RWPE1 (cell line): ENCODE measurements around the gene ETHE1.
A peak's percentile ranks its signal among the peaks of the same experiment; 100 is the strongest.

Experiments used
- CTCF ChIA-PET: fragments of 350-600 bp; sonication (Branson Sonifier 250); formaldehyde crosslinking; extraction: SDS; loops from one replicate; lab custom pipeline; 2021; lab: Yijun Ruan, JAX
- POLR2A ChIA-PET: fragments of 400-600 bp; formaldehyde crosslinking; extraction: SDS; loops from one replicate; lab custom pipeline; 2020; ENCODE audit warnings: antibody characterized with exemption; ENCODE audit not compliant: low non-redundant PET; lab: Yijun Ruan, JAX
- DNase-seq: peaks from one replicate; pipeline ENCODE4 v3.0.0; 2012; ENCODE audit warnings: low spot score
- H3K27ac ChIP-seq: fragments of 450-650 bp; 2 replicates; pipeline ENCODE4 v1.5.1; 2017
- CTCF ChIP-seq: fragments of 450-650 bp; conservative IDR thresholded peaks from 2 replicates; pipeline ENCODE4 v1.5.1; 2017; ENCODE audit warnings: low read depth, mild to moderate bottlenecking

ETHE1 gene

GRCh38 chr19:43504426-43505185 lies 22.4 kb downstream of the ETHE1 start, which contains the start of gene PHLDB3:
TSS of gene PHLDB3 (minus strand) at chr19:43504746. CDS start at chr19:43504118, 628 bp downstream.
- no peak for TF ChIP-seq CTCF
- DNase-seq, result no peak
- ChIA-PET CTCF (interaction anchor here (0.8 to 2.9 kb wide), 3 partner anchors 15 to 72 kb away, joined by 3 to 9 read pairs (median 9); no protein-coding TSS in a partner anchor), POLR2A (no interaction called here)
- H3K27ac ChIP-seq, result peak within 1 kb of the TSS; percentile 87

- TF ChIP-seq CTCF, result no peak
- peak overlapping the region; percentile 87 for H3K27ac ChIP-seq
- POLR2A ChIA-PET, result interaction anchor here (0.5 to 0.6 kb wide), 2 partner anchors 21 to 29 kb away, joined by 3 to 4 read pairs; no protein-coding TSS in a partner anchor
- peak; percentile 94 for DNase-seq
- CTCF ChIA-PET, result interaction anchor here (0.8 to 2.9 kb wide), 3 partner anchors 16 to 71 kb away, joined by 3 to 9 read pairs (median 9); no protein-coding TSS in a partner anchor
Observed at GRCh38 chr19:43503501-43504425, 23.2 kb downstream of the ETHE1 start.

GRCh38 chr19:43502419-43502976 lies 24.5 kb downstream of the ETHE1 start:
- POLR2A ChIA-PET, result no interaction called here

GRCh38 chr19:43501661-43502418 lies 25.2 kb downstream of the ETHE1 start:
- POLR2A ChIA-PET, result no interaction called here
- TF ChIP-seq CTCF, result no peak
- CTCF ChIA-PET, result interaction anchor here (0.6 kb wide), 1 partner anchor 19 kb away, joined by 3 read pairs; no protein-coding TSS in a partner anchor
- DNase-seq, result no peak
- H3K27ac ChIP-seq, result no peak overlapping the region

More at GRCh38 chr19:43502419-43502976, 24.5 kb downstream of the ETHE1 start:
- CTCF ChIA-PET, result interaction anchor here (0.6 to 2.9 kb wide), 2 partner anchors 17 to 19 kb away, joined by 3 to 9 read pairs; no protein-coding TSS in a partner anchor
- TF ChIP-seq CTCF, result no peak
- no peak overlapping the region for H3K27ac ChIP-seq
- no peak for DNase-seq

GRCh38 chr19:43499042-43499441 lies 28.0 kb downstream of the ETHE1 start:
- DNase-seq, result no peak
- H3K27ac ChIP-seq, result peak overlapping the region; percentile 3; the same call in 1 of the 2 replicates
- CTCF ChIA-PET, result no interaction called here
- POLR2A ChIA-PET, result no interaction called here
- TF ChIP-seq CTCF, result no peak
